HEK293 (cell line): ENCODE data around the gene NLGN2.

Experiments used
- CTCF ChIA-PET: fragments of 350-600 bp; formaldehyde crosslinking; extraction: SDS; loops from one replicate; lab custom pipeline; 2021; ENCODE audit warnings: antibody characterized with exemption; lab: Yijun Ruan, JAX
- POLR2A ChIA-PET: fragments of 300-600 bp; formaldehyde crosslinking; extraction: SDS; loops from one replicate; lab custom pipeline; 2020; ENCODE audit warnings: antibody characterized with exemption, inconsistent platforms; lab: Yijun Ruan, JAX
- H3K27ac ChIP-seq: fragments of 200-500 bp; sonication (Bioruptor generic); 2 replicates; pipeline ENCODE4 v1.5.1; 2014; ENCODE audit warnings: low read depth, low read length, control low read depth, inconsistent platforms; ENCODE audit errors: extremely low read depth
- H3K36me3 ChIP-seq, 2 experiments: fragments of 200-500 bp in 1 of 2; sonication (Bioruptor generic) in 1 of 2; 1 replicate in 1 of 2; 2 replicates in 1 of 2; pipeline ENCODE4 v1.5.1; 2014 to 2017; ENCODE audit warnings: inconsistent platforms in 2 of 2, low read length in 2 of 2; ENCODE audit not compliant: control insufficient read depth in 2 of 2, insufficient read depth in 1 of 2
- H3K4me1 ChIP-seq: fragments of 200-500 bp; sonication (Bioruptor generic); 2 replicates; pipeline ENCODE4 v1.5.1; 2014; ENCODE audit warnings: mild to moderate bottlenecking, low read length, inconsistent platforms; ENCODE audit not compliant: control insufficient read depth, insufficient read depth
- H3K4me3 ChIP-seq: 2 replicates; pipeline ENCODE4 v1.5.1; 2011; ENCODE audit warnings: low read depth, mild to moderate bottlenecking, control low read depth, low read length, moderate library complexity
- H3K9me3 ChIP-seq: fragments of 200-500 bp; sonication (Bioruptor generic); 2 replicates; pipeline ENCODE4 v1.5.1; 2014; ENCODE audit warnings: low read depth, low read length, inconsistent platforms; ENCODE audit not compliant: control insufficient read depth, insufficient read depth
- GLI2 ChIP-seq: fragments of 450-650 bp; formaldehyde crosslinking; IDR thresholded peaks from 2 replicates; pipeline ENCODE4; 2017; ENCODE audit warnings: missing biosample characterization, missing genetic modification characterization, low read depth, borderline replicate concordance
- GLIS2 ChIP-seq: fragments of 450-650 bp; formaldehyde crosslinking; IDR thresholded peaks from 2 replicates; pipeline ENCODE4 v1.5.1; 2016; ENCODE audit warnings: missing biosample characterization, missing genetic modification characterization
- HOXA7 ChIP-seq: sonication (generic); formaldehyde crosslinking; IDR thresholded peaks from 2 replicates; pipeline ENCODE4 v1.8.1; 2022; ENCODE audit warnings: missing genetic modification reagents, borderline replicate concordance
- HOXC10 ChIP-seq: sonication (generic); formaldehyde crosslinking; IDR thresholded peaks from 2 replicates; pipeline ENCODE4 v1.8.1; 2023; ENCODE audit warnings: mild to moderate bottlenecking, missing genetic modification reagents
- KLF8 ChIP-seq: fragments of 450-650 bp; formaldehyde crosslinking; IDR thresholded peaks from 2 replicates; pipeline ENCODE4 v1.5.1; 2016; ENCODE audit warnings: missing biosample characterization, missing genetic modification characterization
- MZF1 ChIP-seq: fragments of 450-650 bp; formaldehyde crosslinking; IDR thresholded peaks from 2 replicates; pipeline ENCODE4 v1.5.1; 2017; ENCODE audit warnings: missing biosample characterization, missing genetic modification characterization, borderline replicate concordance
- PRDM2 ChIP-seq: fragments of 450-650 bp; formaldehyde crosslinking; IDR thresholded peaks from 2 replicates; pipeline ENCODE4 v1.5.1; 2016; ENCODE audit warnings: missing biosample characterization, missing genetic modification characterization, borderline replicate concordance
- REPIN1 ChIP-seq: fragments of 450-650 bp; formaldehyde crosslinking; IDR thresholded peaks from 2 replicates; pipeline ENCODE4 v1.5.1; 2017; ENCODE audit warnings: missing biosample characterization, missing genetic modification characterization, low read depth
- SP7 ChIP-seq: fragments of 450-650 bp; formaldehyde crosslinking; IDR thresholded peaks from 2 replicates; pipeline ENCODE4 v1.5.1; 2016; ENCODE audit warnings: missing biosample characterization, missing genetic modification characterization
- ZBTB1 ChIP-seq: fragments of 450-650 bp; formaldehyde crosslinking; IDR thresholded peaks from 2 replicates; pipeline ENCODE4 v1.5.1; 2016; ENCODE audit warnings: missing biosample characterization, missing genetic modification characterization
- ZBTB10 ChIP-seq: fragments of 450-650 bp; formaldehyde crosslinking; IDR thresholded peaks from 2 replicates; pipeline ENCODE4 v1.5.1; 2016; ENCODE audit warnings: missing biosample characterization, missing genetic modification characterization
- ZFHX2 ChIP-seq: fragments of 450-650 bp; formaldehyde crosslinking; conservative IDR thresholded peaks from 2 replicates; pipeline ENCODE4 v1.5.1; 2016; ENCODE audit warnings: missing biosample characterization, missing genetic modification characterization
- ZNF248 ChIP-seq: fragments of 450-650 bp; formaldehyde crosslinking; IDR thresholded peaks from 2 replicates; pipeline ENCODE4 v1.5.1; 2017; ENCODE audit warnings: missing biosample characterization, missing genetic modification characterization
- ZNF266 ChIP-seq: fragments of 450-650 bp; formaldehyde crosslinking; IDR thresholded peaks from 2 replicates; pipeline ENCODE4 v1.5.1; 2016; ENCODE audit warnings: missing biosample characterization, missing genetic modification characterization, low read depth
- ZNF292 ChIP-seq: fragments of 450-650 bp; formaldehyde crosslinking; IDR thresholded peaks from 2 replicates; pipeline ENCODE4 v1.5.1; 2016; ENCODE audit warnings: low read depth, missing biosample characterization, missing genetic modification characterization, borderline replicate concordance
- ZNF366 ChIP-seq: fragments of 450-650 bp; formaldehyde crosslinking; conservative IDR thresholded peaks from 2 replicates; pipeline ENCODE4 v1.5.1; 2016; ENCODE audit warnings: missing biosample characterization, missing genetic modification characterization
- ZNF426 ChIP-seq: fragments of 450-650 bp; formaldehyde crosslinking; IDR thresholded peaks from 2 replicates; pipeline ENCODE4 v1.5.1; 2017; ENCODE audit warnings: missing biosample characterization, missing genetic modification characterization, mild to moderate bottlenecking, inconsistent platforms, moderate library complexity
- ZNF530 ChIP-seq: fragments of 450-650 bp; formaldehyde crosslinking; IDR thresholded peaks from 2 replicates; pipeline ENCODE4 v1.5.1; 2016; ENCODE audit warnings: low read depth, missing biosample characterization, missing genetic modification characterization
- ZNF585B ChIP-seq: fragments of 450-650 bp; formaldehyde crosslinking; IDR thresholded peaks from 2 replicates; pipeline ENCODE4 v1.5.1; 2016; ENCODE audit warnings: missing biosample characterization, missing genetic modification characterization
- ZNF704 ChIP-seq: fragments of 450-650 bp; formaldehyde crosslinking; IDR thresholded peaks from 2 replicates; pipeline ENCODE4 v1.5.1; 2016; ENCODE audit warnings: missing biosample characterization, missing genetic modification characterization
- ZNF776 ChIP-seq: fragments of 450-650 bp; formaldehyde crosslinking; IDR thresholded peaks from 2 replicates; pipeline ENCODE4 v1.5.0; 2017; ENCODE audit warnings: missing biosample characterization, missing genetic modification characterization, borderline replicate concordance
- ZNF843 ChIP-seq: fragments of 450-650 bp; formaldehyde crosslinking; IDR thresholded peaks from 2 replicates; pipeline ENCODE4 v1.5.1; 2016; ENCODE audit warnings: missing biosample characterization, missing genetic modification characterization
- ZSCAN16 ChIP-seq: fragments of 450-650 bp; formaldehyde crosslinking; IDR thresholded peaks from 2 replicates; pipeline ENCODE4 v1.5.1; 2016; ENCODE audit warnings: missing biosample characterization, missing genetic modification characterization
- TF ChIP-seq, protein P1 (sequence below): fragments of 450-650 bp; formaldehyde crosslinking; IDR thresholded peaks from 2 replicates; pipeline ENCODE4 v1.5.1; 2016; ENCODE audit warnings: missing biosample characterization, missing genetic modification characterization
- TF ChIP-seq, protein P2 (sequence below): IDR thresholded peaks from 2 replicates; pipeline ENCODE4 v1.6.1; 2011; ENCODE audit warnings: mild to moderate bottlenecking, low read depth, low read length, borderline replicate concordance

The NLGN2 gene

GRCh38 chr17:7440113-7440833, 32.6 kb downstream of the NLGN2 start:
- Histone ChIP-seq H3K4me1 (peaks cover 31% of the 10 kb centered on the region), H3K9me3 (no peaks in the 10 kb centered on the region), H3K27ac (peak overlapping the region; percentile 74), H3K36me3 (no peaks in the 10 kb centered on the region), H3K4me3 (peak overlapping the region; percentile 20)
- POLR2A ChIA-PET, result interaction anchor here (0.5 to 3.1 kb wide), 6 partner anchors 37 to 210 kb away, joined by 3 to 21 read pairs (median 4); partner anchors contain the start of genes PLSCR3, TMEM256 and ZBTB4
- CTCF ChIA-PET, result interaction anchor here (0.6 to 3.8 kb wide), 3 partner anchors 13 to 84 kb away, joined by 3 to 18 read pairs (median 5); partner anchors contain the start of gene TMEM95
- TF ChIP-seq ZNF266 (tag by site-specific recombination) (no peak; the same call in 1 of the 2 replicates), ZNF585B (no peak), ZFHX2 (peak; percentile 54), MZF1 (tag by site-specific recombination) (no peak), ZNF366 (tag by site-specific recombination) (no peak), GLIS2 (tag by site-specific recombination) (peak; percentile 94), ZSCAN16 (tag by site-specific recombination) (no peak), SP7 (tag by site-specific recombination) (peak; percentile 70; the same call in 1 of the 2 replicates), ZNF248 (tag by site-specific recombination) (no peak), ZBTB10 (tag by site-specific recombination) (peak; percentile 51; the same call in 1 of the 2 replicates), ZNF704 (tag by site-specific recombination) (no peak), ZBTB1 (tag by site-specific recombination) (no peak), ZNF426 (no peak), ZNF530 (tag by site-specific recombination) (no peak), KLF8 (tag by site-specific recombination) (peak; percentile 73), ZNF843 (tag by site-specific recombination) (no peak), GLI2 (tag by site-specific recombination) (no peak), ZNF292 (tag by site-specific recombination) (no peak), PRDM2 (tag by site-specific recombination) (0 out of 2 replicates have a peak, but pooled peaks have one; percentile 71), REPIN1 (tag by site-specific recombination) (0 out of 2 replicates have a peak, but pooled peaks have one; percentile 39), HOXC10 (CRISPR knock-in tag) (no peak), ZNF776 (tag by site-specific recombination) (no peak), HOXA7 (no peak)
- TF ChIP-seq, protein P1, sequence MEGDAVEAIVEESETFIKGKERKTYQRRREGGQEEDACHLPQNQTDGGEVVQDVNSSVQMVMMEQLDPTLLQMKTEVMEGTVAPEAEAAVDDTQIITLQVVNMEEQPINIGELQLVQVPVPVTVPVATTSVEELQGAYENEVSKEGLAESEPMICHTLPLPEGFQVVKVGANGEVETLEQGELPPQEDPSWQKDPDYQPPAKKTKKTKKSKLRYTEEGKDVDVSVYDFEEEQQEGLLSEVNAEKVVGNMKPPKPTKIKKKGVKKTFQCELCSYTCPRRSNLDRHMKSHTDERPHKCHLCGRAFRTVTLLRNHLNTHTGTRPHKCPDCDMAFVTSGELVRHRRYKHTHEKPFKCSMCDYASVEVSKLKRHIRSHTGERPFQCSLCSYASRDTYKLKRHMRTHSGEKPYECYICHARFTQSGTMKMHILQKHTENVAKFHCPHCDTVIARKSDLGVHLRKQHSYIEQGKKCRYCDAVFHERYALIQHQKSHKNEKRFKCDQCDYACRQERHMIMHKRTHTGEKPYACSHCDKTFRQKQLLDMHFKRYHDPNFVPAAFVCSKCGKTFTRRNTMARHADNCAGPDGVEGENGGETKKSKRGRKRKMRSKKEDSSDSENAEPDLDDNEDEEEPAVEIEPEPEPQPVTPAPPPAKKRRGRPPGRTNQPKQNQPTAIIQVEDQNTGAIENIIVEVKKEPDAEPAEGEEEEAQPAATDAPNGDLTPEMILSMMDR, result no peak
- TF ChIP-seq, protein P2, sequence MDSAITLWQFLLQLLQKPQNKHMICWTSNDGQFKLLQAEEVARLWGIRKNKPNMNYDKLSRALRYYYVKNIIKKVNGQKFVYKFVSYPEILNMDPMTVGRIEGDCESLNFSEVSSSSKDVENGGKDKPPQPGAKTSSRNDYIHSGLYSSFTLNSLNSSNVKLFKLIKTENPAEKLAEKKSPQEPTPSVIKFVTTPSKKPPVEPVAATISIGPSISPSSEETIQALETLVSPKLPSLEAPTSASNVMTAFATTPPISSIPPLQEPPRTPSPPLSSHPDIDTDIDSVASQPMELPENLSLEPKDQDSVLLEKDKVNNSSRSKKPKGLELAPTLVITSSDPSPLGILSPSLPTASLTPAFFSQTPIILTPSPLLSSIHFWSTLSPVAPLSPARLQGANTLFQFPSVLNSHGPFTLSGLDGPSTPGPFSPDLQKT, result no peak
